H4 (cell line): ENCODE measurements around the gene FAM76B. TPM values are rescaled to one million over a fixed set of nuclear protein-coding genes. Genes with fewer than 3 reads are reported as not detected.

Experiments used
- DNase-seq: peaks from one replicate; pipeline ENCODE4 v3.0.0-alpha.2; 2015; ENCODE audit warnings: low spot score
- total RNA-seq: library from RNA; depleted of rRNA; stranded (reverse); fragments of >200 nt; shearing (Covaris generic); gene quantifications from 2 replicates; pipeline ENCODE4 v1.2.3, GENCODE V29; 2014

The FAM76B gene
- total RNA-seq, 1 experiment from 2014 or later = 11.3 TPM

DNA sequence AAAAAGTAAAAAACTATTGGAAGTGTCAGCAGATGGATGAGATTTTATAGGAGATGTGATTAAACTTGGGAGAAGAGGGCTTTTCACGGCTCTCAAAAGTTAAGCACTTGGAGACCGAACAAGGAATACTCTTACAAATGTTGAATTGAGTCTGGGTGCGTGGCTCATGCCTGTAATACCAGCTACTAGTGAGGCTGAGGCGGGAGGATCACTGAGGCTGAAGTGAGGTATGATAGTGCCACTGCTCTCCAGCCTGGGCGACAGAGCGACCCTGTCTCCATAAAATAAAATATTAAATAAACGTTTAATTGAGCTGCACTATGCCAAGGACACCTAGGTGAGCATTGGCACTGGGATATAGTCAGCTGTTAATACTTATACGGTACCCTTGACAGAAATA lies 2.6 kb upstream of the FAM76B start:
- no peak for DNase-seq

DNA sequence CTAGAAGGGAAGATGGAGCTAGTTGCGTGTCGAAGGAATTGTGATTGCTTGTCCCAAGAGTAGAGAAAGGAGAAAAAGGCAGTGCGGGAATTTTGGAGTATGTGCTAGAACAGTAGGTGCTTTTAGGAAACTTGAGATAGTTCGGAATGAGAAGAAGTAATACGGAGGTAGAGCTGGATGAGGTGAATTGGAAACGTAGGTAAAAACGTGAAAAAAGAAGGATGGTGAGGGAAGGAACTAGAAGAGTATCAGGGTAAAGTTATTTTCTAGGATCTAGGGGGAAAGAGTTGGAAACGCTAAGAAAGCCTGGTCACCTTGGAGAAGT lies 2.1 kb upstream of the FAM76B start:
- DNase-seq = no peak

DNA sequence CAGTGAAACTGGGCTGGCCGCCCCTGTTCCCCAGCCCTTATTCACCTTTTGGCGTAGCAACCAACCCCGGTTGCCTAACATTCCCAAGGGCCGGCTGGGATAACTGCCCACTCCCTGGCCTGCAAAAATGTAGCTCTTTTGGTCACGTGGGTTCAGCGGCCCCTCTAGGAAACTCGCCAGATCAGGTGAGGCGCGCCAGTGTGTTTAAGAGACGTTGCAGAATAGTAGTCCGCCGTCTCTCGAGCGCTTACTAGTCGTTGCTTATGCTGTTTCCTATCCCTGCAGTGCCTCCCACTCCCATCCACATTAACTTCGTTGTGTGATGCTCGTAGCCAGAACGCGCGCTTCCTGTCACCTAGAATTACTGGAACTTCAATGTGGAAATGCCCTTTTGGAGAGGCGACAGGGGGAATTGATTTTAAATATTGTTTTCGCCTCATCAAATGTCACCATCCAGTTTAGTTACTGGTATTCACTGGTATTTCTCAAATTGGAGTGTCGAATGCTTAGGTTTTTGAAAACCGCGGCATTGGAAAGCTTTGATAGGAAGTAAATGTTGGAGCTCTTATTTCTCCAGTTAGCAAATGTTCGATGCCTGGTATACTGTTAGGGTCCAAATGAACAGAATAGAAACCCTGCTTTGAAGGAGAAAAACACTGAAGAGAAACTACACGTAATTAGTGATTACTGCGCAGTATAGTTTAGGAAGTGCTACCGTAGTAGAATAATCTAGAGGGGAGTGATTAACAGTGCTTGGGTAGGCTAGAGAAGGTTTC lies 1.5 kb upstream of the FAM76B start:
- DNase-seq = peak; percentile 51

DNA sequence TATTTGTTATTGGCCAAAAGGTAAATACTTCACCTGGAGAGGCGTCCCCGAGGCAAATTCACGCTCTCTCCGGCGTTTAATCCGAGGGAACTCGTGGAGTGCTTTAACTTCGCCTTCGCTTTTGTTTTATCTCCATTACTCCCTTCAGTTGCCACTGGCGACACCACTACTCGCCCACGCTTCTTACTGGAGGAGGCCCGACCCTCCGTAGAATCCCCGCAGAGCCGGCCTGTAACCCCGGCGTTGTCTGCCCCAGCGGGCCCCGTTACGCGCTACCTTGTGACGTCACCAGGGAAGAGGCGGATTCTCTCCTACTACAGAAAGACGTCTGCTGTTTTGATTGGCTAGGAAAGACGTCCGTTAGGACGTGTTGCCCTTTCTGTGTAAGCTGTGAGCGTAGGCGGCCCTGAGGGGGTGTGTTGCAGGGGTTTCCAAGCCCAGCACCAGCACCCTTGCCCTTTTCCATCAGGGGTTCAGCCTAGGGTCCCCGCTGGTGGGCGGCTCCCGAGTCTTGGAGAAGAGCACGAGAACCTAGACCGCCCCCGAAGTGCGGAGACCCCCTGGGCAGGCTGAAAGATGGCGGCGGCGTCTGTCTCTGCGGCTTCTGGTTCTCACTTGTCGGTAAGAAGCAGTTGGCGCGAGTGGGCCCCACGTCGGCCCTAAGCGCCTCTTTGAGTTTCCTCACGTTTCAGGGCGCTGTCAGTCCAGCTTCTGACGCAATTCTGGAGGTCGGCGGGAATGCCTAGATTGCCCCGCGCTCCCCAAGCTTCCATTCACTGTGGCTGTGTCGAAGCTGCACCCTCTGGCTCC lies 746 bp upstream of the FAM76B start, which contains the start of gene CEP57:
Gene CEP57 (plus strand): TSS at position 376 of the 810 bp plus-strand sequence. CDS start 201 bp downstream, at position 577.
- DNase-seq = peak; percentile 97

DNA sequence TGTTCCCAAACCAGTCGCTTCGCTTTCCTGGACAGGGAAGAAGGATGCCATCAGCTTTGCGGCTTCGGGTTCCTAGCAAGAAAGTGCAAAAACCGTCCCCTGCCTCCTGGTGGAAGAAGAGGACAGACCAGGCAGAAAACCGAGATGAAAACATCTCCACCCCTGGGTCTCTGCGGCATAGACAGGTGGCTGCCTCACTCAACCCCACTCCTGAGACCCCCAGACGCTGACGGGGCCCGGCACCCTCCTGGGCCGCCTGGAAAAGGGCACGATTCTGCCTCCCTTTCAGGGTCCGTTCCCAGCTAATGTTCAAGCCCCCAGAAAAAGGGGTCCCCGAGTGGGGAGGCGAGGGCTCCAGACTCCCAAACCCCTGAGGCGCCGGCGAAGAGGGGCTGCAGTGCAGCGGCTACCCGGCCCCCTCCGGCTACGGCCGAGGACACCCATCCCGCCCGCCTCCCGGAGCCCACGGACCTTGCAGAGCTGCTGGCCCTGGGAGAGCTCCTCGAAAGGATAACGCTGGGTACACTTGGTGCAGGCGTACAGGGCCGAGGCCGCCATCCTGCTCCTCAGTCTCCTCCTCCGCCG lies 569 bp downstream of the FAM76B start:
- DNase-seq = peak; percentile 21

DNA sequence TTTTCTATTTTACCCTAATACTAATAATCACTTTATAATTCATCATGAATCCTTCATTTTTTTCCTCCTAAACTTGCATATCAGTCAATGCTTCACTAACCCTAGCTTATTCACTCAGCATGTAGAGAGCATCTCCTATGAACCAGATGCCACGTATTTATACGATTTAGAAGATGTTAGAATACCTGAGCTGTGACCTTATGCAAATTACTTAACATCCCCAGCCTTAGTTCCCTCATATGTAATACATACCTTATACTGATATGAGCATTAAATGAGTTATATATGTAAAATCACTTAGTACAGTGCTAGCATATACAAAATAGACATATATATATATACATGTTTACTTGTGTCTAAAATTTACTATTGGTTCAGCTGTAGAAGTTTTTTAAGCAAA lies 9.0 kb downstream of the FAM76B start:
- DNase-seq = no peak

DNA sequence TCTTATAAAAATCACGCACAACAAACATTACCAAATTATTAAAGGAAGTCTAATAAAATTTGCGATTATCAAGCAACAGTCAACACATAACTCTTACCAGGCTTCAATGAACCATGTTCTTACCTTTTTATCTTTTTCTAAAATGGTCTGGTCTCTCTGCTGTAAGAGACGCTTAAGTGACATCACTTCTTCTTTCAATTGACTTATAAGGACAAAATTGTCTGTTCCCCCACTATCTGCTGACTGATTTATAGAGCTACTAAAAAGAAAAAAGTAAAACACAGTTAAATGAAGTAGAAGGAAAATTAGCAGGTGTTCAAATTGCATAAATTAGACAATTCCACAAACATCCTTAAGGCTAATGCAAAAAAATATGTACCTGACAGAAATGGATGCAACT lies 10.9 kb downstream of the FAM76B start:
- DNase-seq = no peak

DNA sequence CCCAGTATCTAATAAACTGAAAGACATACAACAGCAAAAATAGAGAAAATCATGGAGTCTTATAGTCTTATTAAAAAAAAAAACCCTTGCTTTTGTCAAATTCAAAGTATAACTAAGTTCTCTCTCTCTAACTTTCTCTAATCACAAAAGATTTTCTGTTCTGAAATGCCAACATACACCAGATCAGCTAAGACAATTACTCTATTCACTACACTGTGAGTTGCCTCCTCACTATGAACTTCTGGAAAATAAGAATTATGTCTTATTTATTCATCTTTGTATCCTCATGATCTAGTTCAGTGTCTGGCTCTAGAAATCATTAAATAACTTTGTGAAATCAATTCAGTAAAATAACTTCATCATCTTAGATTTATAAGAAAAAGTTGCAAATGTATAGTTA lies 12.7 kb downstream of the FAM76B start:
- no peak for DNase-seq

DNA sequence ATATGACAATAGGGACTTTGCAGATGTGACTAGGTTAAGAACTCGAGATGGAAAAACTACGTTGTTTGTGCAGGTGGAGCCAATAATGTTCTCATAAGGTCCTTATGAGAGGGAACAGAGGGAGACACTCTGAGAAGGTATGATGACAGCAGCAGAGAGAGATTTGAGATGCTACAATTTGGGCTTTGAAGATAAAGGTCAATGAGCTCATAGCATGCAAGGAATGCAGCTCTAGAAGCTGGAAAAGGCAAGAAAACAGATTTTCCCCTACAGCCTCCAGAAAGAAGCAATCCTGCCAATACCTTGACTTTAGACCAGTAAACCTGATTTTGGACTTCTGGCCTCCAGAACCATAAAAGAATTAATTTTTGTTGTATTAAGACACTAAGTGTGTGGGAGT lies 21.1 kb downstream of the FAM76B start:
- DNase-seq = no peak

DNA sequence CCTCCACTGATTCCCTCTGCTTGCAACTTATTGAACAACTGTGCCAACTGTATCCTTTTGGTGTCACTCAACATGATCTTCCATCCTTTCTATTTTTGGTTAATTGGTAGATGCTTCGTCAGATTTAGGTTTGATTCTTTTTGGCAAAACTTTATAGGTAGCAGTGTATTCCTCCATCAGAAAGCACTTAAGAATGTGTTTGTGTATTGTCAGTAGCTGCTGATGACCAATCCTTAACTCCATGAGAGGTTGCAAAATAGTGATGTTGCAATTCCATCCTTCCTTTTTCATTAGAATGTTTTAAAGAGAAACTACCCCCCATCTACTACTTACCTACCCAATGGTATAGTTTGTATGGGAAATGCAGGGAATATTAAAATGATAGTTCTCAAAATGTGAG lies 22.1 kb downstream of the FAM76B start:
- peak; percentile 10 for DNase-seq

DNA sequence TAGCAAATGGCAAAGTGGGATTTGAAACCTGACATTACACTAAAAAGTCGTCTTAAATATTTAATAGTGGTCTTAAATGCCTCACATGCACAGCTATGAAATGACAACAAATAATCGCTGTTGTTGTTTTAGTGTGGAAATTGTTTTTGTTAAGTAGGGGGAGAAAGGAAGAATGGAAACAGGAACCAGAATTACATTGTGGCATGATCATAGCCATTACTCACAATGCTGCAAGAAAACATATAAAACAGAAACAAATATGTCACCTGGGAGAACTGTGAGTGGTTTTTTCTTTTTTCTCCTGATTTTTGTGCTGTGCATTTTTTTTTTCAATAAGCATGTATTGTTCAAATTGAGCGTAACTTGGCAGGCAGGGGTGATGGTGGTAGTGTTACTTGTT lies 22.9 kb downstream of the FAM76B start:
- no peak for DNase-seq

DNA sequence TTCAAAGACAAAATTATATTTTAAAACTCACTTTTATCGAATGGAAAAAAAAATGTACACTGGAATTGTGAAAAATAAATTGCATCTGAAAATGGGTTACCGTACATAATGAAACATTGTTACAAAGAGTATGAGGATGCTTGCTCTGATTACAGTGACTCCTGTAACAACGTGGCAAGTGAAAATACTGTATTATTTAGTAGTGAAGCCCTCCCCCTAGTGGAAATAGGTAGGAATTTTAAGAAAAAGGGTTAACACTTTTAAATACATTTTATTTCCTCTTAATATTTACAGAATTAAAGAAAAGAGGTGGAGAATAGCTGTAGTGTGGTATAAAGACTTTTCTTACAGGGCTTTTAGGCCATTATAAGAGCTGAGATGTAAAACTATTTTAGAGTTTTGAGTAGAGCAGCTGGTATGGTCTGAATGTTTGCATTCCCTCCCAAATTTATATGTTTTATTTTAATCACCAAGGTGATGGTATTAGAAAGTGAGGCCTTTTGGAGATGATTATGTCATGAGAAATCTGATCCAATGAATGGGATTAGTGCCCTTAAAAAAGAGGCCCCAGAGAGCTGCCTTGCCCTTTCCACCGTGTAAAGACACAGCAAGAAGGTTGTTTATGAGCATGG lies 25.2 kb downstream of the FAM76B start:
- DNase-seq = peak; percentile 57

DNA sequence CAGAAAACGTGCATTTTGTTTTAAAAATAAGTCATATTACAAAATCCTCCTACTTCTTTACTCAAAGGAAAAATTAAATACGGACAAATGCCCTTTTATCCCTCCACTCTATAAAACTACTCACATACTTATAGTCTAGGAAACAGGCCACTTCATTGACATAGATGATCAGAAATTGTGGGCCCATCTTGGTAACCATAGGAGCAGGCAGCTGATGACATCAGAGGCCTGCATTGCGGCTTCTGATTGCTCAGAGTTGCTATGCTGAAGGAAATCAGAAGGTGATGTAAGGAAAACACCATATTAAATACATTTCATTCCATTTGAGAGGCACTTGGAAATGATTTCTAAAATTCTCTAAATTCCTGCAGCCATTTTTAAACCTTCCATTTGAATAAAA lies 27.0 kb downstream of the FAM76B start:
- no peak for DNase-seq

DNA sequence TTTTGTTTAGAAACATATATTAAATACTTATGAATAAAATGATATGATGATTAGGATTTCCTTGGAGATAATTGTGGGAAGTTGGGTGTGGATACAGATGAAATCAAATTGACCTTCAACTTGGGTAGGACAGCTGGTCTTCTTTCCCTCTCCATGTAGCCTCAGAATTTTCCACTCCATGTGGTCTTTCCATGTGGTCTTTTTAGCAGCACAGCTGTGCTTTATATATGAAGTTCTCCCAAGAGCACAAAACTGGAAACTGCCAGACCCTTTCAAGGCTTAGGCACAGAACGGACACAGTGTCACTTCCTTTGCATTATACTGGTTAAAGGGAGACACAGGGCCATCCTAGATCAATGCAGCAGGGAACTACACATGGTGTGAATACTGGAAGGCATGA lies 28.6 kb downstream of the FAM76B start:
- no peak for DNase-seq

DNA sequence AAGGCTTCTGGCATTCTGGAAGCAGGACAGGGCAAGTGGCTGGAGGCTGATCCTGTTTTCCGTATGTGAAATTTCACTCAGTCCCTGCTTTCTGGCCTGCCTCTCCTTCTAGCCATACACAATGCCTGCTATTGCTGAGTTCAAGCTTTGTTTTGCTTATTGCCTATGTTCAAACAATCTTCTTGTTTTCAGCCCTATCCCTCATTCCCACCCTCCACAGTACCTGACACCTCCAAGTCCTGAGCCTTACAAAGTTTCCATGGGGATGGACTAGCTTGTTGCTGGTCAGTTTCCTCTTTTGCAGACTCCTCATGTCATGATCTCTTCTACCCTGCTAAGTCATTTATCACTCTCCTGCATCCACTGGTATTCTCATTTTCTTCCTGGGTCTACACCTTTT lies 38.1 kb downstream of the FAM76B start:
- DNase-seq = no peak

DNA sequence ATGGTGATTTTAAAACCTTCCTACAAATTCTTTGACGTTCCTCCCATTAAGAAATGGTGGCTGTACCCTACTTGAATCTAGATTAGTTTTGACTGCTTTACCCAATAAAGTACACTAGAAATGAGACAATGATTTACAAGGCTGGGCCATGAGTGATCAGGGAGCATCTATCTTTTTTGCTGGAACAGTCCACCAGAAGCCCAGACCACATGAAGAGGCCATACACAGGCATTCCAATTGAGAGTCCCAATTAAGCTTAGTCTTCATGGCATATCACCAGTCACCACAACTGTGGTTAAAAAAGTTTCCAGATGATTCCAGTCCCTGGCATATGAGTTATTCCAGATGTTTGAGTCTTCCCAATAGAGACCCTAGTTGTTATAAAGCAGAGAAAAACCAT lies 39.5 kb downstream of the FAM76B start:
- DNase-seq = no peak

DNA sequence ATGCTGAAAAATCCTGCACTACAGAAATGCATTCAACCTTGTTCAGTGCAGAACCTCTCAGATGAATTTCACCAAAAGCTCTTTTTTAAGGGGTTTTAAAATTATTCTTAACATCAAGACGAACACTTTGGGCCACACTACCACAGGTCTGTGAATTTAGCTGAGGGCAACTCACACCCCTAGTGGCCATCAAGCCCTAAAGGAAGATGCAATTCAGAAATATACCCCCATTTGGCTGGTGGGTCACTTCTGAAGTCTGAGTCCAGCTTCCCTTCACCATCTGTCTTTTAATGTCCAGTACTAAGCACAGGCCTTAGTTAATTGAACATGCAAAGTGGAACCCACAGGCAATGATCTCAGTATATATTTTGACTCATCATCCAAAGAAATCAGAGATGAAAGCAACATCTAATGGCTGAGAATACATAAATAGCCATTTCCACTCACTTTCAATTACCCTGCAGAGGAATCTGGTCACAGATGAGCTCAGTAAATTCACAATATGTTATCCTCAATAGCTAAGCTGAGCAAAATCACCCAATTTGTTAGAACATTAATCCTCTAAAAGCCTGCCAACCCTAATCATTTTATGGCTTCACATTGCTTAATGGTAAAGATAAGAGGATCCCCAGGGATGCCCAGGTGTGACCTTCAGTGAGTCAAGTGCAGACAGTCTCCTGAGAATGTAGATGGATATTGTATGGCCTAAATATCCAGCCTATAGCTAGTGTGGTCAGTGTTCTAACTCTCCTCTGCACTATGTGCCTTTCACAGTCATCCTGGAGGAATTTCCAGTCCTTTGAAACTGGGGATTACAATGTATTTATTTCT lies 50.3 kb downstream of the FAM76B start:
- no peak for DNase-seq

DNA sequence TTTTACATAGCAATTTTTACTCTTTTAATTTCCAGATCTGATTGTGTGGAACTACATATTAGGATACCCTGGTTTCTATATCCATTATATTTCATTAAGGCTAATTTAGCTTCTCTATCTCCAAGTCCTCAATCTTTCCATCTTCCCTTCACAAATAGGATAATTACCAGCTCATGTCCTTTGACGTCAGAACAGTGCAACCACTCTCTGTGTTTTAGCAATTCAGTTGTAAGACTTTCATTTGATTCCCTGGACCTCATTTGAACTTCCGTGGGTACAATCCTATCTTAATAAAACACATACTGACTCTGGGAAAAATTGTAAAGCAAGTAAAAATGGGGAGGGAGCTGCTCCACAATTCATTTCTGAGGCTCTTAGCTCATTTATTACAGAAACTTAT lies 52.8 kb downstream of the FAM76B start:
- no peak for DNase-seq

DNA sequence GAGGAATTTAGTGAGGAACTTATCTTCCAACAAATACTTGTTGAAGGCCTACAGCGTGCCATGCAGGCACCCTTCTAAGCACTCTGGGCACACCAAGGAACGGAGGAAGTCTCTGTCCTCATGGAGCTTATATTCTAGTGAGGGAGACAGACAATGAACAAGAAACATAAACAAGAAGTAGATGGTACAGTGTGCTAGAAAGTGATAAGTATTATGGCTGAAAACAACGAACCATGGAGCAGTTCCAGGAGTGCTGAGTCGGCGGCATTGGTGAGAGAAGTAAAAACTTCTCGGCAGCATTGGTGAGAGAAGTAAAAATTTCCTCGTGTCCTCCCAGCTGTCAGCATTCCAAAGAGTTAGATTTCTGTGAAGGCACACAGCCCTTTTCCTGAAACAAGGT lies 53.2 kb downstream of the FAM76B start:
- no peak for DNase-seq

DNA sequence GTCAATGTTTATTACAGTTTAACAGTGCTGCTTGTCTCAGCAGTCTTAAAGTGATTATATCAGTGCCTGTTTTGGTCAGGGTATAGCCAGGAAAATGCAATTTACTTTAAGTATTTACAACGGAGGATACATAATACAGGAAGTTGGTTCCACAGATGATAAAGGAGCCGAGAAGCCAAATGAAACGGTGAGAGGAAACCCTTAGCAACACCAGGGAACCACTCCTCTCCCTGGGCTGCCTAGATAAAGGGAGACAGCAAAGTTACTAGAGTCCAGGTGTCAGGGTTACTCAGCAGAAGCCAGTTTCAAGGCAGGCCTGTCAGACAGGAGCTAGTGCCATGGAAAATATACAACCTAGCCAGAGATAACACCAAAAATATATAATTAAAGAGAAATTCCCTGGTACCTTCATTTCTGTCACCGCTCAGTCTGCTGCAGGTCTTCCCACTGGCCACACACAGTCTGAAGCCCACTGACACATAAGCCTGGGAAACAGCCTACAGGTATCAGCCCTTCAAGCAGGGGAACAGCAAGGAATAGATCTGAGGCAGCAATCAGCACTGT lies 55.5 kb downstream of the FAM76B start:
- DNase-seq = peak; percentile 25

DNA sequence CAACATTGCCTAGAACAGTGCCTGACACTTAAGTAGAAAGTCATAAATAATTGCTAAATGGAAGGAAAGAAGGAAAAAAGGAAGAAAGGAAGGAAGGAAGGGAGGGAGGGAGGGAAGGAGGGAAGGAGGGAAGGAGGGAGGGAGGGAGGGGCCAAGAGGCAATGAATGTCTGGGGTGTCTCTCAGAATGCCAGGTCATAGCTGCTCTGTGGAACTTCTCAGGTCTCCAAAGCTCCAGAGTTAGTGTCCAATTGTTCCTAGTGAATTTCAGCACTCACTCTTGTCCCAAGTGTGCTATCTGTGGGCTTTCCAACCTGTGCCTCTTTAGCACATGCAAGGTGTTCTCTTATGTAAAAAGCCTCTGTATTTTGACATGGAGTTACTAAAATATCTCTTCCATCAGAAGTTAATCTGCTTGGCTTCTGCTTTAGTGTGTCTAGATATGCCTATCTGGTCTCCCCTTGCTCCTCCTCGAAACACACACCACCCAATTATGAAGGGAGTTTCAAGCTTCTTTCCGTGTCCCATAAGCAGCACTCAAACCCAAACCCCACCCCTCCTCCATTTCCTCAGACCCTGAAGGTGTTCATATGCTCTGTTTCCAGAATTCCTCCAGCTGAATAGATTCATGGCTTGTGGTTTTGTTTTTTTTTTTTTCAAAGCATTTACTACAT lies 56.5 kb downstream of the FAM76B start:
- DNase-seq = no peak
